Stomach (tissue), 4 donors: ENCODE results near the gene ATP1B3.

ENCODE experiments used
- EP300 ChIP-seq: sonication (generic); formaldehyde crosslinking; IDR thresholded peaks from one replicate; pipeline ENCODE4 v1.6.1; 2017; ENCODE audit warnings: antibody characterized with exemption
- POLR2A ChIP-seq, 4 donors: fragments of 450-650 bp; IDR thresholded peaks; one replicate each; pipeline ENCODE4 v1.6.1; 2016; ENCODE audit warnings: antibody characterized with exemption in 4 of 4, control low read depth in 2 of 4, mild to moderate bottlenecking in 1 of 4, moderate library complexity in 1 of 4
- TF ChIP-seq, protein P1 (sequence below), 7 experiments: fragments of 450-650 bp in 4 of 7; fragments of 200-600 bp in 3 of 7; sonication (generic) in 3 of 7; IDR thresholded peaks; one replicate each; pipeline ENCODE4 v1.5.1; 2016 to 2019; ENCODE audit warnings: antibody characterized with exemption in 7 of 7, control low read depth in 2 of 7, mild to moderate bottlenecking in 1 of 7

DNA sequence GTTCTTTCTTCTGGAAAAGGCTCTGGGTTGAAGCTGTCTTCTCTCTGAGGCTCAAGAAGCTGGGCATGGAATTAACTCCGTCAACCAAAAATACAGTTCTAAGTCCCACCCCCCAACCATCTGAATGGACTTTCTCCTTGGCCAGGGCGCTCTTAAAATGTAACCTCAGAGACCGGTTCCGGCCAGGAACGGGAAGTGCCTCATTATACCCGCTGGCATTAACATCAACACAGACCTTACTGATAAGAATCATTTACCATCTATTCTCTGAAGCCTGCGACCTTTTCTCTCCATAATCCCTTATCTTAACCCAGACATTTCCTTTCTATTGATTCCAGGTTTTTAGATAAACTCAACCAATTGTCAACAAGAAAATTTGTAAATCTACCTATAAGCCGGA, 64.7 kb downstream of the ATP1B3 start:
- TF ChIP-seq EP300: no peak
- TF ChIP-seq, protein P1, sequence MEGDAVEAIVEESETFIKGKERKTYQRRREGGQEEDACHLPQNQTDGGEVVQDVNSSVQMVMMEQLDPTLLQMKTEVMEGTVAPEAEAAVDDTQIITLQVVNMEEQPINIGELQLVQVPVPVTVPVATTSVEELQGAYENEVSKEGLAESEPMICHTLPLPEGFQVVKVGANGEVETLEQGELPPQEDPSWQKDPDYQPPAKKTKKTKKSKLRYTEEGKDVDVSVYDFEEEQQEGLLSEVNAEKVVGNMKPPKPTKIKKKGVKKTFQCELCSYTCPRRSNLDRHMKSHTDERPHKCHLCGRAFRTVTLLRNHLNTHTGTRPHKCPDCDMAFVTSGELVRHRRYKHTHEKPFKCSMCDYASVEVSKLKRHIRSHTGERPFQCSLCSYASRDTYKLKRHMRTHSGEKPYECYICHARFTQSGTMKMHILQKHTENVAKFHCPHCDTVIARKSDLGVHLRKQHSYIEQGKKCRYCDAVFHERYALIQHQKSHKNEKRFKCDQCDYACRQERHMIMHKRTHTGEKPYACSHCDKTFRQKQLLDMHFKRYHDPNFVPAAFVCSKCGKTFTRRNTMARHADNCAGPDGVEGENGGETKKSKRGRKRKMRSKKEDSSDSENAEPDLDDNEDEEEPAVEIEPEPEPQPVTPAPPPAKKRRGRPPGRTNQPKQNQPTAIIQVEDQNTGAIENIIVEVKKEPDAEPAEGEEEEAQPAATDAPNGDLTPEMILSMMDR (IDR thresholded peaks at IDR 0.05): no peak
- no peak for TF ChIP-seq POLR2A (IDR thresholded peaks at IDR 0.05)
